Caco-2 (cell line): ENCODE data around the gene FRY. TPM values are rescaled to one million over a fixed set of nuclear protein-coding genes. Genes with fewer than 3 reads are reported as not detected.
"Not testable (repeated sequence)": the region's sequence is repeated elsewhere in the genome, so short reads cannot be mapped to it uniquely, and the experiment has no call there.

Source experiments
- BruUV-seq: library from RNA; stranded (reverse); fragments of 400-500 nt; replicated peaks from 2 replicates; lab custom pipeline; 2021; lab: Mats Ljungman, UMichigan
- CTCF ChIA-PET: fragments of 300-600 bp; sonication (Branson Sonifier 250); formaldehyde crosslinking; loops from one replicate; lab custom pipeline; 2022; ENCODE audit warnings: antibody characterized with exemption; lab: Charles Lee
- POLR2A ChIA-PET: fragments of 300-600 bp; sonication (Branson Sonifier 250); formaldehyde crosslinking; loops from one replicate; lab custom pipeline; 2022; ENCODE audit warnings: antibody characterized with exemption; lab: Charles Lee
- DNase-seq, 2 experiments: peaks; one replicate each; pipeline versions ENCODE4 v3.0.0 to v3.0.0-alpha.2; 2020 to 2022
- H3K27me3 ChIP-seq: replicated peaks from 2 replicates; pipeline ENCODE4 v1.6.0; 2011; ENCODE audit warnings: low read length; ENCODE audit not compliant: control insufficient read depth, insufficient read depth
- H3K36me3 ChIP-seq: 2 replicates; pipeline ENCODE4 v1.5.1; 2011; ENCODE audit warnings: low read length; ENCODE audit not compliant: control insufficient read depth, insufficient read depth
- H3K4me1 ChIP-seq: fragments of 250-450 bp; sonication (Bioruptor Pico); 2 replicates; pipeline ENCODE4 v1.5.1; 2020; ENCODE audit warnings: mild to moderate bottlenecking
- H3K4me3 ChIP-seq: 2 replicates; pipeline ENCODE4 v1.5.1; 2011; ENCODE audit warnings: low read depth, mild to moderate bottlenecking, control low read depth, low read length
- H3K9me3 ChIP-seq: fragments of 250-450 bp; sonication (Bioruptor Pico); 2 replicates; pipeline ENCODE4 v1.5.1; 2020; ENCODE audit warnings: mild to moderate bottlenecking, moderate library complexity
- H3K27ac Mint-ChIP-seq: one replicate; pipeline ENCODE4 v1.8.0; 2022; ENCODE audit warnings: mixed read lengths; ENCODE audit not compliant: unreplicated experiment
- H3K27me3 Mint-ChIP-seq: one replicate; pipeline ENCODE4 v1.8.0; 2022; ENCODE audit warnings: mixed read lengths; ENCODE audit not compliant: insufficient read depth, unreplicated experiment
- H3K36me3 Mint-ChIP-seq: one replicate; pipeline ENCODE4 v1.8.0; 2022; ENCODE audit warnings: mild to moderate bottlenecking, mixed read lengths; ENCODE audit not compliant: insufficient read depth, unreplicated experiment
- H3K4me1 Mint-ChIP-seq: one replicate; pipeline ENCODE4 v1.8.0; 2022; ENCODE audit warnings: low read depth, mixed read lengths; ENCODE audit not compliant: unreplicated experiment
- H3K4me3 Mint-ChIP-seq: one replicate; pipeline ENCODE4 v1.8.0; 2022; ENCODE audit warnings: mild to moderate bottlenecking, moderate library complexity, mixed read lengths; ENCODE audit not compliant: unreplicated experiment
- H3K9me3 Mint-ChIP-seq: one replicate; pipeline ENCODE4 v1.8.0; 2022; ENCODE audit warnings: mixed read lengths; ENCODE audit not compliant: unreplicated experiment
- intact Hi-C: fragments of 100-400 bp; cut with micrococcal nuclease; formaldehyde crosslinking; loops from one replicate; pipeline ENCODE4 v1.10.0; 2022; ENCODE audit not compliant: unreplicated experiment
- total RNA-seq: library from RNA; stranded (reverse); gene quantifications from 2 replicates; pipeline ENCODE4 v1.2.3, GENCODE V29; 2022
- TF ChIP-seq, protein P1 (sequence below), 2 experiments: fragments of 200-600 bp in 1 of 2; IDR thresholded peaks; 1 replicate in 1 of 2; 2 replicates in 1 of 2; pipeline versions ENCODE4 v1.5.1 to v1.8.0; 2011 to 2022; ENCODE audit warnings: antibody characterized with exemption in 1 of 2, control low read depth in 1 of 2, inconsistent platforms in 1 of 2, low read depth in 1 of 2, low read length in 1 of 2, mild to moderate bottlenecking in 1 of 2, moderate library complexity in 1 of 2; ENCODE audit not compliant: insufficient read depth in 1 of 2, severe bottlenecking in 1 of 2, unreplicated experiment in 1 of 2

FRY gene
- total RNA-seq, 1 experiment from 2014 or later: 118 TPM

DNA sequence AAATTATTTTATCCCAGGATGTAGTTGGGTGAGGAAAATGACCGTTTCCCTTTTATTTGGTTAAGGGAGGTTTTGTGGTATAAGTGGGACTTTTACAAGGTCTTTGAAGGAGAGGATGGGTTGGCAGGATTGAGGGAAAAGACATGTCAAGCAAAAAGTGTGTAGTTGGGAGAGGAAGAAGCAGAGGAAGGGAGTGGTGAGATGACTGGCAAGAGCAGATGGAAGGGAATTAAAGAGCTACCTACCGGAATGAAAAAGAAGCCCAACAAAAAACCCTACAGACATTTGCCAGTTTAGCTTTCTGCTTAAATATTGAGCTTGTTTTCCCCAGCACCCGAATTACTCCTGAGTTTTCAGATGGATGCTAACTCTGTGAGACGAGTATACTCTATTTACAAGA lies 19.6 kb downstream of the FRY start:
- Mint-ChIP-seq H3K36me3 (peaks cover 5% of the 10 kb centered on the region), H3K27ac (no peak overlapping the region), H3K27me3 (no peaks in the 10 kb centered on the region), H3K9me3 (no peaks in the 10 kb centered on the region), H3K4me3 (no peak overlapping the region), H3K4me1 (peaks cover 11% of the 10 kb centered on the region)
- Histone ChIP-seq H3K4me3 (no peak overlapping the region), H3K27me3 (no peaks in the 10 kb centered on the region), H3K4me1 (peaks cover 9% of the 10 kb centered on the region; the same call in 1 of the 2 replicates), H3K36me3 (no peaks in the 10 kb centered on the region), H3K9me3 (no peaks in the 10 kb centered on the region)
- intact Hi-C loops: no loop called here
- CTCF ChIA-PET: no interaction called here
- TF ChIP-seq, protein P1, sequence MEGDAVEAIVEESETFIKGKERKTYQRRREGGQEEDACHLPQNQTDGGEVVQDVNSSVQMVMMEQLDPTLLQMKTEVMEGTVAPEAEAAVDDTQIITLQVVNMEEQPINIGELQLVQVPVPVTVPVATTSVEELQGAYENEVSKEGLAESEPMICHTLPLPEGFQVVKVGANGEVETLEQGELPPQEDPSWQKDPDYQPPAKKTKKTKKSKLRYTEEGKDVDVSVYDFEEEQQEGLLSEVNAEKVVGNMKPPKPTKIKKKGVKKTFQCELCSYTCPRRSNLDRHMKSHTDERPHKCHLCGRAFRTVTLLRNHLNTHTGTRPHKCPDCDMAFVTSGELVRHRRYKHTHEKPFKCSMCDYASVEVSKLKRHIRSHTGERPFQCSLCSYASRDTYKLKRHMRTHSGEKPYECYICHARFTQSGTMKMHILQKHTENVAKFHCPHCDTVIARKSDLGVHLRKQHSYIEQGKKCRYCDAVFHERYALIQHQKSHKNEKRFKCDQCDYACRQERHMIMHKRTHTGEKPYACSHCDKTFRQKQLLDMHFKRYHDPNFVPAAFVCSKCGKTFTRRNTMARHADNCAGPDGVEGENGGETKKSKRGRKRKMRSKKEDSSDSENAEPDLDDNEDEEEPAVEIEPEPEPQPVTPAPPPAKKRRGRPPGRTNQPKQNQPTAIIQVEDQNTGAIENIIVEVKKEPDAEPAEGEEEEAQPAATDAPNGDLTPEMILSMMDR (IDR thresholded peaks at IDR 0.05; ENCODE audit: insufficient read depth in 1 of 2, low read depth in 1 of 2, low read length in 1 of 2, severe bottlenecking in 1 of 2, unreplicated experiment in 1 of 2): no peak
- DNase-seq: no peak
- BruUV-seq: no TSS peak
- POLR2A ChIA-PET: no interaction called here

DNA sequence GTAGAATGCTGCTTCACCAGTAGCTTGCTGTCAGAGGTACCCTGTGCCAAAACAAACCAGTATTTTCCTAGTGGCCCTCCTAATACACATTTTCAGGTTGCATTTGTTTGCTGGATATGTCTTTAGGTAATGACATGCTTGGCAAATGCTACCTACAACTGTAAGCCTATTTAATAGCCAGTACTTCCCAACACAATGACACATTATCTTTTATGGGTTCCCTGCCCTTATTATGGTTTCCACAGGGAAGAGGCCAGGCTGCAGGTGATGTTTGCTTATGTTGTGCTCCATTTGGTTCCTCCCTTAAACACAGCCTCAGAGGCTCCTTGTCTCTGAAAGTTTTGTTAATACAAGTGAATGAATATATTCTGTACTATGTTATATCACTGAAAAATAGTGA lies 24.7 kb downstream of the FRY start:
- Mint-ChIP-seq H3K4me3 (no peak overlapping the region), H3K27me3 (no peaks in the 10 kb centered on the region), H3K27ac (no peak overlapping the region), H3K36me3 (no peaks in the 10 kb centered on the region), H3K9me3 (no peaks in the 10 kb centered on the region), H3K4me1 (peaks cover 32% of the 10 kb centered on the region)
- no peak overlapping the region for H3K4me3 ChIP-seq
- no peaks in the 10 kb centered on the region for H3K36me3 ChIP-seq
- TF ChIP-seq, protein P1 (IDR thresholded peaks at IDR 0.05; ENCODE audit: insufficient read depth in 1 of 2, low read depth in 1 of 2, low read length in 1 of 2, severe bottlenecking in 1 of 2, unreplicated experiment in 1 of 2): no peak
- H3K9me3 ChIP-seq: no peaks in the 10 kb centered on the region
- no peak for DNase-seq
- ChIA-PET CTCF (no interaction called here), POLR2A (no interaction called here)
- H3K27me3 ChIP-seq: no peaks in the 10 kb centered on the region
- intact Hi-C loops: no loop called here
- H3K4me1 ChIP-seq: peaks cover 29% of the 10 kb centered on the region
- BruUV-seq: no TSS peak

DNA sequence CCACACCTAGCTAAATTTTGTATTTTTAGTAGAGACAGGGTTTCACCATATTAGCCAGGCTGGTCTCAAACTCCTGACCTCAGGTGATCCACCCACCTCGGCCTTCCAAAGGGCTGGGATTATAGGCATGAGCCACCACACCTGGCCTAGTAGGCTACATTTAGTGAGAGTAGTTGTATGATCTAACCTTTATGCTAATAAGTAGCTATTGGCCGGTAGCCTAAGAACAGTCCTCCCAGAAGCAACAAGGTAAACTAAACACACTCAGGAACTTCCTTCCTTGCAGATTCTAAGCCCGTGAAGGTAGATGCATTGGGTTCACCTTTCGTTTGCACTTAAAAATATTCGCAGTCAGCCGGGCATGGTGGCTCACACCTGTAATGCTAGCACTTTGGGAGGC lies 25.8 kb downstream of the FRY start:
- CTCF ChIA-PET, H3K27me3 ChIP-seq, BruUV-seq, H3K4me3 Mint-ChIP-seq, DNase-seq, H3K36me3 Mint-ChIP-seq, H3K9me3 ChIP-seq, H3K4me3 ChIP-seq, H3K36me3 ChIP-seq, H3K9me3 Mint-ChIP-seq, intact Hi-C loops, H3K27ac Mint-ChIP-seq, POLR2A ChIA-PET, H3K27me3 Mint-ChIP-seq: not testable (repeated sequence)
- peaks cover 40% of the 10 kb centered on the region for H3K4me1 Mint-ChIP-seq
- H3K4me1 ChIP-seq: peaks cover 39% of the 10 kb centered on the region
